ENCODE measurements around the gene UBE3D. TPM values are rescaled to one million over a fixed set of nuclear protein-coding genes. Genes with fewer than 3 reads are reported as not detected.

Gene UBE3D
- total RNA-seq, 1 donor from 2014 or later = 11.3 TPM

DNA sequence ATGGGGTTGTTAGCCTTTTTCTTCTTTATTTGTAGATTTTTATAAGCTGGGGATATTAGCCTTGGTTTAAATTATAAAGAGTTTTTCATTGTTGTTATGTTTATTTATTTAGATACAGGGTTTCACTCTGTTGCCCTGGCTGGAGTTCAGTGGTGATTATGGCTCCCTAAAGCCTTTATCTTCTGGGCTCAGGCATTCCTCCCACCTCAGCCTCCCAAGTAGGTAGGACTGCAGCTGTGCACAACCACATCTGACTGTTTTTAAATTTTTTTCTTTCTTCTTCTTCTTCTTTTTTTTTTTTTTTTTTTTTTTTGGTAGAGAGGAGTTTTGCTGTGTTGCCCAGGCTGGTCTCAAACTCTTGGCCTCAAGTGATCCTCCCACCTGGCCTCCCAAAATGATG is 80.9 kb downstream of the UBE3D start:
- TF ChIP-seq, protein P1, sequence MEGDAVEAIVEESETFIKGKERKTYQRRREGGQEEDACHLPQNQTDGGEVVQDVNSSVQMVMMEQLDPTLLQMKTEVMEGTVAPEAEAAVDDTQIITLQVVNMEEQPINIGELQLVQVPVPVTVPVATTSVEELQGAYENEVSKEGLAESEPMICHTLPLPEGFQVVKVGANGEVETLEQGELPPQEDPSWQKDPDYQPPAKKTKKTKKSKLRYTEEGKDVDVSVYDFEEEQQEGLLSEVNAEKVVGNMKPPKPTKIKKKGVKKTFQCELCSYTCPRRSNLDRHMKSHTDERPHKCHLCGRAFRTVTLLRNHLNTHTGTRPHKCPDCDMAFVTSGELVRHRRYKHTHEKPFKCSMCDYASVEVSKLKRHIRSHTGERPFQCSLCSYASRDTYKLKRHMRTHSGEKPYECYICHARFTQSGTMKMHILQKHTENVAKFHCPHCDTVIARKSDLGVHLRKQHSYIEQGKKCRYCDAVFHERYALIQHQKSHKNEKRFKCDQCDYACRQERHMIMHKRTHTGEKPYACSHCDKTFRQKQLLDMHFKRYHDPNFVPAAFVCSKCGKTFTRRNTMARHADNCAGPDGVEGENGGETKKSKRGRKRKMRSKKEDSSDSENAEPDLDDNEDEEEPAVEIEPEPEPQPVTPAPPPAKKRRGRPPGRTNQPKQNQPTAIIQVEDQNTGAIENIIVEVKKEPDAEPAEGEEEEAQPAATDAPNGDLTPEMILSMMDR (IDR thresholded peaks at IDR 0.05; ENCODE audit: insufficient read depth, low read length, severe bottlenecking) = no peak
- Histone ChIP-seq H3K27me3 (ENCODE audit: control insufficient read depth, insufficient read depth, low read length) (no peaks in the 10 kb centered on the region), H3K36me3 (ENCODE audit: control insufficient read depth, insufficient read depth, low read length) (no peaks in the 10 kb centered on the region), H3K4me3 (ENCODE audit: low read depth, low read length) (no peak overlapping the region)
- DNase-seq (ENCODE audit: low read depth) = no peak
- no peak for FAIRE-seq

DNA sequence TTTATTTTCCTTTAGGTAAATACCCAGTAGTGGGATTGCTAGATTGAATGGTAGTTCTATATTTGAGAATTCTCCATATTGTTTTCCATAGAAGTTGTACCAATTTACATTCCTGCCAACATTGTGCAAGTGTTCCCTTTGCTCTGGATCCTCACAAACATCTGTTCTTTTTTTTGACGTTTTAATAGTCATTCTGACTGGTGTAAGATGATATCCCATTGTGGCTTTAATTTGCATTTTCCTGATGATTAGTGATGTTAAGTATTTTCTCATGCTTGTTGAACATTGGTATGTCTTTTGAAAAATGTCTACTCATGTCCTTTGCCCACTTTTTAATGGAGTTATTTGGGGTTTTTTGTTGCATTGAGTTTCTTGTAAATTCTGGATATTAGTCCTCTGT is 85.6 kb downstream of the UBE3D start:
- TF ChIP-seq, protein P1 (IDR thresholded peaks at IDR 0.05; ENCODE audit: insufficient read depth, low read length, severe bottlenecking) = no peak
- FAIRE-seq (no peak), DNase-seq (ENCODE audit: low read depth) (peak; percentile 78)
- no peaks in the 10 kb centered on the region for H3K27me3 ChIP-seq (ENCODE audit: control insufficient read depth, insufficient read depth, low read length)
- no peak overlapping the region for H3K4me3 ChIP-seq (ENCODE audit: low read depth, low read length)
- no peaks in the 10 kb centered on the region for H3K36me3 ChIP-seq (ENCODE audit: control insufficient read depth, insufficient read depth, low read length)

DNA sequence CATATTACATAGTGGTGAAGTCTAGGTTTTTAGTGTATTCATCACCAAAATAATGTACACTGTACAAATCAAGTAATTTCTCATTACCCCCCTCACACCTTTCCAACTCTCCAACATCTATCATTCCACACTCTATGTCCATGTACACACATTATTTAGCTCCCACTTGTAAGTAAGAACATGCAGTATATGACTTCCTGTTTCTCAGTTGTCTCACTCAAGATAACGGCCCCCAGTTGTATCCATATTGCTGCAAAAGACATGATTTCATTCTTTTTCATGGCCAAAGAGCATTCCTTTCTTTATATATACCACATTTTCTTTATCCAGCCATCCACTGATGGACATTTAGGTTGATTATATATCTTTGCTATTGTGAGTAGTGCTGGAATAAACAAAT is 86.0 kb downstream of the UBE3D start:
- Histone ChIP-seq H3K4me3 (ENCODE audit: low read depth, low read length) (no peak overlapping the region), H3K36me3 (ENCODE audit: control insufficient read depth, insufficient read depth, low read length) (no peaks in the 10 kb centered on the region), H3K27me3 (ENCODE audit: control insufficient read depth, insufficient read depth, low read length) (no peaks in the 10 kb centered on the region)
- DNase-seq (ENCODE audit: low read depth) = no peak
- FAIRE-seq = no peak
- TF ChIP-seq, protein P1 (IDR thresholded peaks at IDR 0.05; ENCODE audit: insufficient read depth, low read length, severe bottlenecking) = no peak

DNA sequence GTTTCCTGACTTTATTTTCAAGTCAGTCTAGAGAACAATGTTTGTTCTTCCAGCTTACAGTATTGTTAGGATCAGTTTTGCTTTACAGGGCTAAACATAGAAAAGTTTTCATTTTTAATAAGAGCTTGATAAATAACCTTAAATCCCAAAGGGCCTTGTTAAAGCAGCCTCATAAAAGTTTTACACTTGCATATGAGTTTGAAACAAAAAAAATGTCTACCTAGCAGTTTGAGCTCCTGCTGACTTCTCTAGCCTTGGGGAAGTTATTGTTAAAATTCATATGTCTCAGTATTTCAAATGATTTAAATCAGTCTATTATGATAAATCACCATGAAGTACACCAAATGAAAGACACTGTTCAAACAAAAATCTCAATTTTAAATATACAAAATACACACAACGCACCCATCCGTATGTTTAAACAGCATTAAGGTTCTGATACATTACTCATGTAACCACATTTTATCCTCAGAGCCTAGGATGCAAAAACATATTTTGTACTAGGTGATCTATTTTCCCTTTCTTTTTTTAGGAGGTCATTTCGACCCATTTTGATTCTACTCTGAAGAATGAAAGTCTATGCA is 87.2 kb downstream of the UBE3D start:
- no peaks in the 10 kb centered on the region for H3K27me3 ChIP-seq (ENCODE audit: control insufficient read depth, insufficient read depth, low read length)
- H3K4me3 ChIP-seq (ENCODE audit: low read depth, low read length) = no peak overlapping the region
- TF ChIP-seq, protein P1 (IDR thresholded peaks at IDR 0.05; ENCODE audit: insufficient read depth, low read length, severe bottlenecking) = no peak
- no peak for FAIRE-seq
- no peak for DNase-seq (ENCODE audit: low read depth)
- H3K36me3 ChIP-seq (ENCODE audit: control insufficient read depth, insufficient read depth, low read length) = no peaks in the 10 kb centered on the region

DNA sequence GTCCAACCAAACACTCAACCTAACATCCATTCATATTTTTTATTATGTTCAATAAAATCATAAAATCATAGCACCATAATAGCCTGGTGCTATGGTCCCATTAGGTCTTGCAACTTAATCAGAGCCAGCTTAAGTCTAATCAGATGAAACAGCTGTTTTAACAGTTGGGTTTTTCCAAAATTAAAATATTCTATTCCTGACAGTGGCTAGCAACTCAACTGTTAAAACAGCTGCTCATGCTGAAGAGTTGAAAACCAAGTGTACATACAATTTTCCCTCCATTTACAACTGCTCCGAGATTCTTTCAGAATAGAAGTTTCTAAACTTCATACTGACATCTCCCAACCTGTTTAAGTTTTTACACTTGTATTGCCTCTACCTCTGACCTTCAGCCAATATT is 89.5 kb downstream of the UBE3D start:
- DNase-seq (ENCODE audit: low read depth) (no peak), FAIRE-seq (no peak)
- TF ChIP-seq, protein P1 (IDR thresholded peaks at IDR 0.05; ENCODE audit: insufficient read depth, low read length, severe bottlenecking) = no peak
- Histone ChIP-seq H3K4me3 (ENCODE audit: low read depth, low read length) (no peak overlapping the region), H3K27me3 (ENCODE audit: control insufficient read depth, insufficient read depth, low read length) (no peaks in the 10 kb centered on the region), H3K36me3 (ENCODE audit: control insufficient read depth, insufficient read depth, low read length) (no peaks in the 10 kb centered on the region)

DNA sequence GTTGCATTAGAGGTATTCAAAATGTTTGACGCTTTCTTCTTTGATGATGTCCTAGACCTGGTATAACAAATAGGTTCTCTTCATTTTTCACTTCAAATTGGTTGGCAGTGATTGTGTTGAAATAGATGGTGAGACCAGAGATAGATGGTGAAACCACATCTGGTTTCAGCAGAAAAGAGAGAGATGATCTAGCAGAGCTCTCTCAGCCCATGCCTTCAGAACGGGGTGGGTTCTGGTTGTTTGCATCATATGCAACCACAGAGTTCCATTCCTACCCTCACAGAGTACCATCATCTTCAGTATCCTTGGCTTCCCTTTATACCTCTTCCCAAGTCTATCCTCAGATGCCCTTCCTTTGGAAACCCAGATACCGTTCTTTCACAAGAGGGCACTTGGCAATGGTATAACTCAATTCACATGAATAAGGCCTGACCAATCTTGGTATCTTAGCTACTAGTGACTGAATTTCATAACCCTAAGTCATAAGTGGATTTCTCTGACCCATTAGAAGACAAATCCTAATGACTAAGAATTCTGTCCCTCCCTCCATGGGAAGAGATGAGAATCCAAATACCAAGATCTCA is 93.7 kb downstream of the UBE3D start:
- Histone ChIP-seq H3K36me3 (ENCODE audit: control insufficient read depth, insufficient read depth, low read length) (no peaks in the 10 kb centered on the region), H3K4me3 (ENCODE audit: low read depth, low read length) (no peak overlapping the region)

More for the DNA sequence above, 93.7 kb downstream of the UBE3D start:
- FAIRE-seq = no peak
- no peaks in the 10 kb centered on the region for H3K27me3 ChIP-seq (ENCODE audit: control insufficient read depth, insufficient read depth, low read length)
- TF ChIP-seq, protein P1 (IDR thresholded peaks at IDR 0.05; ENCODE audit: insufficient read depth, low read length, severe bottlenecking) = no peak
- no peak for DNase-seq (ENCODE audit: low read depth)

Measured in bronchial epithelial cell (primary cell).